Smooth muscle cell (in vitro differentiated cells): ENCODE data around the gene BTBD19. TPM values are rescaled to one million over a fixed set of nuclear protein-coding genes. Genes with fewer than 3 reads are reported as not detected.

Experiments
- DNase-seq: peaks from one replicate; lab custom pipeline; 2025; ENCODE audit not compliant: unreplicated experiment; lab: John Stamatoyannopoulos, UW
- H2AFZ ChIP-seq: fragments of 200-600 bp; sonication (generic); 2 replicates; pipeline ENCODE4 v1.6.0; 2016; ENCODE audit warnings: antibody characterized with exemption, low read depth, mild to moderate bottlenecking
- H3F3A ChIP-seq: fragments of 200-600 bp; sonication (generic); 2 replicates; pipeline ENCODE4 v1.6.0; 2017; ENCODE audit warnings: antibody characterized with exemption, low read depth
- H3K27ac ChIP-seq: fragments of 200-600 bp; sonication (generic); 2 replicates; pipeline ENCODE4 v1.5.1; 2016; ENCODE audit warnings: low read depth, mild to moderate bottlenecking
- H3K27me3 ChIP-seq: fragments of 200-600 bp; sonication (generic); 2 replicates; pipeline ENCODE4 v1.6.1; 2016; ENCODE audit warnings: low read depth, mild to moderate bottlenecking
- H3K36me3 ChIP-seq: fragments of 200-600 bp; sonication (generic); 2 replicates; pipeline ENCODE4 v1.5.1; 2016; ENCODE audit warnings: low read depth
- H3K4me1 ChIP-seq: fragments of 200-600 bp; sonication (generic); 2 replicates; pipeline ENCODE4 v1.5.1; 2016; ENCODE audit warnings: low read depth
- H3K4me2 ChIP-seq: fragments of 200-600 bp; sonication (generic); 2 replicates; pipeline ENCODE4 v1.6.0; 2016; ENCODE audit warnings: mild to moderate bottlenecking
- H3K4me3 ChIP-seq: fragments of 200-600 bp; sonication (generic); 2 replicates; pipeline ENCODE4 v1.5.1; 2016; ENCODE audit warnings: mild to moderate bottlenecking
- H3K79me2 ChIP-seq: fragments of 200-600 bp; sonication (generic); 2 replicates; pipeline ENCODE4 v1.6.0; 2016; ENCODE audit warnings: low read depth, mild to moderate bottlenecking
- H3K9ac ChIP-seq: fragments of 200-600 bp; sonication (generic); 2 replicates; pipeline ENCODE4 v1.6.0; 2016; ENCODE audit warnings: low read depth
- H3K9me3 ChIP-seq: fragments of 200-600 bp; sonication (generic); replicated peaks from 2 replicates; pipeline ENCODE4 v1.5.1; 2016; ENCODE audit warnings: low read depth
- H4K20me1 ChIP-seq: fragments of 200-600 bp; sonication (generic); 2 replicates; pipeline ENCODE4 v1.6.0; 2016; ENCODE audit warnings: low read depth
- WGBS: methylation state at CpG from one replicate; pipeline ENCODE4 v1.1.7; 2016; ENCODE audit warnings: low lambda C conversion rate; 5-methylcytosine and 5-hydroxymethylcytosine counted together
- polyA plus RNA-seq: library from polyadenylated mRNA; unstranded; fragments of >200 nt; fragmentation: Nextera tagmentation; extraction: Ambion mirVana; gene quantifications from 2 replicates; pipeline ENCODE4 v1.2.1, GENCODE V29; 2016
- total RNA-seq: library from RNA; depleted of rRNA; stranded (reverse); fragments of >200 nt; gene quantifications from 2 replicates; pipeline ENCODE4 v1.2.3, GENCODE V29; 2014
- TF ChIP-seq, protein P1 (sequence below): fragments of 200-600 bp; sonication (generic); IDR thresholded peaks from 2 replicates; pipeline ENCODE4 v1.5.1; 2017; ENCODE audit warnings: borderline replicate concordance, mild to moderate bottlenecking, antibody characterized with exemption; ENCODE audit not compliant: insufficient read depth, poor library complexity, severe bottlenecking

Gene BTBD19
- total and polyA plus RNA-seq, 2 experiments from 2014 or later, result 11.0 to 11.9 TPM

DNA sequence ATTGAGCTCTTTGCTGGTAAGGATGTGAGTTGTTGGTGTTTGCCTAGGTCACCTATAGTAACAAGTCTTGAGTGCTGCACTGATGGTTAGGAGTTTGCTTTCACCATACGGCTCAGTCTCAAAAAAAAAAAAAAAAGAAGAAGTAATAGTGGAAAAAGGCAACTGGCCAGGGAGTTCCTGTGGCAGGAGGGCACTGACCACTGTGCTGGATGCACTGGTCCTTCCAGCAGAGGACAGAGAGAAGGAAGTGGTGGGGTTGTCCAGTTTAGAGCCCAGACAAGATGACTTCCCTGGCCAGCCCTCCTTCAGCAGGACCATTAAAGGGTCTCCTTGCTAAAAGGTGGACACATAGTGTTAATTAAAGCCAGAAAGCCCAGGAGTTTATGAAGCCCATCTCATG, 46.6 kb downstream of the BTBD19 start:
- no peak overlapping the region for H3K27ac ChIP-seq
- no peak for DNase-seq
- H3K4me3 ChIP-seq, result no peak overlapping the region
- H4K20me1 ChIP-seq, result no peaks in the 10 kb centered on the region
- TF ChIP-seq, protein P1, sequence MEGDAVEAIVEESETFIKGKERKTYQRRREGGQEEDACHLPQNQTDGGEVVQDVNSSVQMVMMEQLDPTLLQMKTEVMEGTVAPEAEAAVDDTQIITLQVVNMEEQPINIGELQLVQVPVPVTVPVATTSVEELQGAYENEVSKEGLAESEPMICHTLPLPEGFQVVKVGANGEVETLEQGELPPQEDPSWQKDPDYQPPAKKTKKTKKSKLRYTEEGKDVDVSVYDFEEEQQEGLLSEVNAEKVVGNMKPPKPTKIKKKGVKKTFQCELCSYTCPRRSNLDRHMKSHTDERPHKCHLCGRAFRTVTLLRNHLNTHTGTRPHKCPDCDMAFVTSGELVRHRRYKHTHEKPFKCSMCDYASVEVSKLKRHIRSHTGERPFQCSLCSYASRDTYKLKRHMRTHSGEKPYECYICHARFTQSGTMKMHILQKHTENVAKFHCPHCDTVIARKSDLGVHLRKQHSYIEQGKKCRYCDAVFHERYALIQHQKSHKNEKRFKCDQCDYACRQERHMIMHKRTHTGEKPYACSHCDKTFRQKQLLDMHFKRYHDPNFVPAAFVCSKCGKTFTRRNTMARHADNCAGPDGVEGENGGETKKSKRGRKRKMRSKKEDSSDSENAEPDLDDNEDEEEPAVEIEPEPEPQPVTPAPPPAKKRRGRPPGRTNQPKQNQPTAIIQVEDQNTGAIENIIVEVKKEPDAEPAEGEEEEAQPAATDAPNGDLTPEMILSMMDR, result no peak
- H3K9me3 ChIP-seq, result no peaks in the 10 kb centered on the region
- H2AFZ ChIP-seq, result no peak overlapping the region
- no peak overlapping the region for H3K9ac ChIP-seq
- no peaks in the 10 kb centered on the region for H3F3A ChIP-seq
- H3K79me2 ChIP-seq, result no peaks in the 10 kb centered on the region
- no peaks in the 10 kb centered on the region for H3K4me1 ChIP-seq
- WGBS, result 100% methylated on average over 1 of the region's 1 CpG
- no peaks in the 10 kb centered on the region for H3K36me3 ChIP-seq
- no peak overlapping the region for H3K4me2 ChIP-seq
- H3K27me3 ChIP-seq, result no peaks in the 10 kb centered on the region

DNA sequence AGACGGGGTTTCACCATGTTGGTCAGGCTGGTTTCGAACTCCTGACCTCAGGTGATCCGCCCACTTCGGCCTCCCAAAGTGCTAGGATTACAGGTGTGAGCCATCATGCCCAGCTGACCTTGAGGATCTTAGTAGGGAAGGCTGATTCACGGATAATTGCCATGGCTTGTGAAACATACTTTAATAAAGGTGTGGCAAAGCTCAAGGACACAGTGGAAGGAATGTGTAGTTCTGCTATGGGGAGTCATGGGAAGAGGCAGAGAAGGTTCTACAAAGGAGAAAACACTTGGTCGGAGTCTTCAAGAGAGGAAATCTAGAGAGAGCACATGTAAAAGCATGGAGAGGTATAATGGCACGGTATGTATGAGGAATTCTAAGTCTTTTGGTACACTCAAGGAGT, 47.4 kb downstream of the BTBD19 start:
- no peaks in the 10 kb centered on the region for H3K27me3 ChIP-seq
- no peaks in the 10 kb centered on the region for H4K20me1 ChIP-seq
- no peak for DNase-seq
- H3K9me3 ChIP-seq, result no peaks in the 10 kb centered on the region
- H3K79me2 ChIP-seq, result no peaks in the 10 kb centered on the region
- H3F3A ChIP-seq, result no peaks in the 10 kb centered on the region
- H2AFZ ChIP-seq, result no peak overlapping the region
- H3K4me1 ChIP-seq, result no peaks in the 10 kb centered on the region
- TF ChIP-seq, protein P1, result no peak
- H3K4me2 ChIP-seq, result no peak overlapping the region
- no peak overlapping the region for H3K9ac ChIP-seq
- no peak overlapping the region for H3K4me3 ChIP-seq
- H3K36me3 ChIP-seq, result no peaks in the 10 kb centered on the region
- 95% methylated on average over 7 of the region's 7 CpGs for WGBS
- no peak overlapping the region for H3K27ac ChIP-seq

DNA sequence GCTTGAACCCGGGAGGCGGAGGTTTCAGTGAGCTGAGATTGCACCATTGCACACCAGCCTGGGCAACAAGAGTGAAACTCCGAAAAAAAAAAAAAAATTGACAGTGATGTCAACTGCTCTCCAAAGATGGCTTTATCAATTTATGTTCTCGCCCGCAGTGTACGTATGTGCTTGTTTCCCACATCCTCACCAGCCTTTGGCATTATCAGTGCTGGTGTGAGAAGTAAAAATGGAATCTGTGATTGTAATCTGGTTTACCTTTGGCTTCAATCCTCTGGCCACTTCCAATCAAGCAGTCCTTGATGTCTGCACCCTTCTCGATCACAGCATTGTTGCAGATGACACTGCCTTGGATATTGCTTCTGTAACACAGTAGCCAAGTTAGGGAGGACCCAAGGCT, 49.1 kb downstream of the BTBD19 start:
- H3K4me1 ChIP-seq, result no peaks in the 10 kb centered on the region

GRCh38 chr1:44860331-44860730, 52.0 kb downstream of the BTBD19 start:
- Histone ChIP-seq H3K4me3 (no peak overlapping the region), H3K9me3 (no peaks in the 10 kb centered on the region), H3F3A (no peaks in the 10 kb centered on the region), H3K27me3 (no peaks in the 10 kb centered on the region), H2AFZ (no peak overlapping the region), H3K9ac (no peak overlapping the region), H3K4me1 (no peaks in the 10 kb centered on the region), H3K27ac (no peak overlapping the region), H3K79me2 (no peaks in the 10 kb centered on the region), H3K36me3 (no peaks in the 10 kb centered on the region), H4K20me1 (no peaks in the 10 kb centered on the region), H3K4me2 (no peak overlapping the region)
- 100% methylated on average over 1 of the region's 1 CpG for WGBS
- TF ChIP-seq, protein P1, result no peak
- no peak for DNase-seq

More for the DNA sequence above, 49.1 kb downstream of the BTBD19 start:
- no peaks in the 10 kb centered on the region for H4K20me1 ChIP-seq
- WGBS, result 98% methylated on average over 7 of the region's 7 CpGs
- H3K36me3 ChIP-seq, result no peaks in the 10 kb centered on the region
- H3K79me2 ChIP-seq, result no peaks in the 10 kb centered on the region
- TF ChIP-seq, protein P1, result no peak
- no peak overlapping the region for H3K4me2 ChIP-seq
- H3F3A ChIP-seq, result no peaks in the 10 kb centered on the region
- no peak overlapping the region for H3K4me3 ChIP-seq
- no peak overlapping the region for H3K27ac ChIP-seq
- no peak for DNase-seq
- H3K27me3 ChIP-seq, result no peaks in the 10 kb centered on the region
- H3K9ac ChIP-seq, result no peak overlapping the region
- H2AFZ ChIP-seq, result no peak overlapping the region
- H3K9me3 ChIP-seq, result no peaks in the 10 kb centered on the region
